DOHH2 (cell line): ENCODE results near the gene NUDC.
"Not testable (repeated sequence)": the region's sequence is repeated elsewhere in the genome, so short reads cannot be mapped to it uniquely, and the experiment has no call there.

ENCODE experiments used
- H3F3A ChIP-seq: fragments of 200-600 bp; sonication (generic), shearing (Covaris generic); 2 replicates; pipeline ENCODE4 v1.6.0; 2016; ENCODE audit warnings: antibody characterized with exemption, mild to moderate bottlenecking; ENCODE audit not compliant: control insufficient read depth, insufficient read depth
- H3K27ac ChIP-seq: fragments of 200-600 bp; sonication (generic); 2 replicates; pipeline ENCODE4 v1.5.1; 2014; ENCODE audit warnings: low read depth, mild to moderate bottlenecking, low read length, moderate library complexity
- H3K27me3 ChIP-seq: fragments of 200-600 bp; sonication (generic); 2 replicates; pipeline ENCODE4 v1.6.1; 2014; ENCODE audit warnings: mild to moderate bottlenecking, low read length, mixed read lengths; ENCODE audit not compliant: control insufficient read depth
- H3K36me3 ChIP-seq: fragments of 200-600 bp; sonication (generic); 2 replicates; pipeline ENCODE4 v1.6.1; 2014; ENCODE audit warnings: mild to moderate bottlenecking, low read length, moderate library complexity, mixed read lengths; ENCODE audit not compliant: control insufficient read depth
- H3K4me1 ChIP-seq: fragments of 200-600 bp; sonication (generic); 2 replicates; pipeline ENCODE4 v1.6.1; 2014; ENCODE audit warnings: mild to moderate bottlenecking, low read length, mixed read lengths; ENCODE audit not compliant: control insufficient read depth
- H3K4me2 ChIP-seq: fragments of 200-600 bp; sonication (generic); 2 replicates; pipeline ENCODE4 v1.6.0; 2014; ENCODE audit warnings: mild to moderate bottlenecking, low read length, moderate library complexity
- H3K4me3 ChIP-seq: fragments of 200-600 bp; sonication (generic); 2 replicates; pipeline ENCODE4 v1.5.1; 2014; ENCODE audit warnings: mild to moderate bottlenecking, low read length, mixed read lengths
- H3K79me2 ChIP-seq: fragments of 200-600 bp; sonication (generic); 2 replicates; pipeline ENCODE4 v1.6.1; 2014; ENCODE audit warnings: mild to moderate bottlenecking, low read length, mixed read lengths; ENCODE audit not compliant: control insufficient read depth
- H3K9me2 ChIP-seq: fragments of 200-600 bp; sonication (generic); replicated peaks from 2 replicates; pipeline ENCODE4 v1.6.1; 2014; ENCODE audit warnings: mild to moderate bottlenecking, low read length, mixed read lengths; ENCODE audit not compliant: control insufficient read depth
- H3K9me3 ChIP-seq: fragments of 200-600 bp; sonication (generic); 2 replicates; pipeline ENCODE4 v1.6.1; 2014; ENCODE audit warnings: antibody characterized with exemption, low read length, mixed read lengths; ENCODE audit not compliant: control insufficient read depth, insufficient read depth
- H4K20me1 ChIP-seq: fragments of 200-600 bp; sonication (generic); 2 replicates; pipeline ENCODE4 v1.6.0; 2014; ENCODE audit warnings: low read depth, mild to moderate bottlenecking, antibody characterized with exemption, low read length, moderate library complexity; ENCODE audit not compliant: control insufficient read depth, insufficient read depth
- CTCF ChIP-seq: fragments of 200-600 bp; sonication (generic); IDR thresholded peaks from one replicate; pipeline ENCODE4 v1.5.1; 2014; ENCODE audit warnings: antibody characterized with exemption, mild to moderate bottlenecking, low read depth, low read length; ENCODE audit not compliant: poor library complexity, severe bottlenecking
- EZH2phosphoT487 ChIP-seq: fragments of 200-600 bp; sonication (generic); IDR thresholded peaks from 2 replicates; pipeline ENCODE4 v1.6.1; 2017; ENCODE audit warnings: borderline replicate concordance, mild to moderate bottlenecking, antibody characterized with exemption, low read length, moderate library complexity, mixed read lengths

The NUDC gene

GRCh38 chr1:26879793-26880192 is 41.8 kb upstream of the NUDC start:
- Histone ChIP-seq H3K9me3 (no peaks in the 10 kb centered on the region), H3K4me3 (no peak overlapping the region), H3F3A (peaks cover 7% of the 10 kb centered on the region; the same call in 1 of the 2 replicates), H3K79me2 (no peaks in the 10 kb centered on the region; the same call in 1 of the 2 replicates), H3K4me1 (peaks cover 5% of the 10 kb centered on the region), H4K20me1 (no peaks in the 10 kb centered on the region), H3K9me2 (no peaks in the 10 kb centered on the region), H3K27ac (no peak overlapping the region), H3K36me3 (peaks cover 70% of the 10 kb centered on the region), H3K4me2 (no peak overlapping the region), H3K27me3 (no peaks in the 10 kb centered on the region)
- TF ChIP-seq EZH2phosphoT487 (no peak), CTCF (no peak)

- not testable (repeated sequence) for H3K9me2 ChIP-seq, H3K4me2 ChIP-seq, H3K79me2 ChIP-seq, H3K4me1 ChIP-seq, H3K27me3 ChIP-seq, H3F3A ChIP-seq, H3K9me3 ChIP-seq, H3K4me3 ChIP-seq, H3K27ac ChIP-seq, H4K20me1 ChIP-seq
- H3K36me3 ChIP-seq: peaks cover 84% of the 10 kb centered on the region
Measured at GRCh38 chr1:26881611-26882010, 39.9 kb upstream of the NUDC start.

GRCh38 chr1:26882696-26883463 is 38.7 kb upstream of the NUDC start:
- Histone ChIP-seq H3K36me3 (peaks cover 78% of the 10 kb centered on the region), H4K20me1 (no peaks in the 10 kb centered on the region), H3K79me2 (peaks cover 5% of the 10 kb centered on the region), H3K27ac (no peak overlapping the region), H3K4me3 (no peak overlapping the region), H3K27me3 (no peaks in the 10 kb centered on the region), H3K9me3 (no peaks in the 10 kb centered on the region), H3F3A (peaks cover 7% of the 10 kb centered on the region; the same call in 1 of the 2 replicates), H3K4me1 (peaks cover under 1% of the 10 kb centered on the region), H3K4me2 (no peak overlapping the region), H3K9me2 (no peaks in the 10 kb centered on the region)
- TF ChIP-seq EZH2phosphoT487 (no peak), CTCF (no peak)

- Histone ChIP-seq H4K20me1 (0 out of 2 replicates have a peak, but pooled peaks cover 9% of the 10 kb centered on the region), H3K36me3 (peaks cover 74% of the 10 kb centered on the region), H3K27me3 (no peaks in the 10 kb centered on the region), H3K9me3 (no peaks in the 10 kb centered on the region), H3K4me3 (no peak overlapping the region), H3K79me2 (peaks cover 26% of the 10 kb centered on the region), H3K9me2 (no peaks in the 10 kb centered on the region), H3K4me2 (no peak overlapping the region), H3F3A (peaks cover 15% of the 10 kb centered on the region), H3K27ac (no peak overlapping the region), H3K4me1 (peaks cover 21% of the 10 kb centered on the region)
- TF ChIP-seq EZH2phosphoT487 (no peak), CTCF (peak; percentile 44)
Measured at GRCh38 chr1:26887125-26887524, 34.4 kb upstream of the NUDC start.
